ENCODE data around the gene SAV1. TPM values are rescaled to one million over a fixed set of nuclear protein-coding genes. Genes with fewer than 3 reads are reported as not detected.

The SAV1 gene
- total RNA-seq, 2 experiments from 2014 or later, result 10.4 to 17.9 TPM

DNA sequence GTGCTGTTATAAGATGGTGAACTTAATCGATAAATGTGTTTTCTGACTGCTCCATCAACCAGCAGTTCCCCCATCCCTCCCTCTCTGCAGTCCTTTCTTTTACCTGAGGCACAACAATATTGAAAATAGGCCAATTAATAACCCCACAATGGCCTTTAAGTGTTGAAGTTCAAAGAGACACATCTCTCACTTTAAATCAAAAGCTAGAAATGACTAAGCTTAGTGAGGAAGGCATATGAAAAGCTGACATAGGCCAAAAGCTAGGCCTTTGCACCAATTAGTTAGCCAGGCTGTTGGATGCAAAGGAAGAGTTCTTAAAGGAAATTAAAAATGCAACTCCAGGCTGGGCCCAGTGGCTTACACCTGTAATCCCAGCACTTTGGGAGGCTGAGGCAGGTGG, 43.7 kb downstream of the SAV1 start:
- no TSS peak for BruUV-seq (replicated peaks)
- Histone ChIP-seq H3K4me3 (ENCODE audit: low read depth, low read length, poor library complexity, severe bottlenecking) (no peak overlapping the region), H3K9me3 (ENCODE audit: low read length) (no peaks in the 10 kb centered on the region), H3K27ac (ENCODE audit: low read depth, low read length, poor library complexity, severe bottlenecking) (no peak overlapping the region), H2AFZ (ENCODE audit: low read length) (no peak overlapping the region), H3K4me1 (ENCODE audit: insufficient read depth, low read length, poor library complexity, severe bottlenecking) (no peaks in the 10 kb centered on the region), H3K79me2 (ENCODE audit: insufficient read depth, low read depth, low read length) (no peaks in the 10 kb centered on the region), H3K4me2 (ENCODE audit: low read length) (no peak overlapping the region), H3K9me2 (ENCODE audit: insufficient read depth, low read length) (no peaks in the 10 kb centered on the region), H3K36me3 (ENCODE audit: insufficient read depth, low read length) (no peaks in the 10 kb centered on the region), H4K20me1 (ENCODE audit: insufficient read depth, low read length) (no peaks in the 10 kb centered on the region; the same call in 1 of the 2 replicates)
- DNase-seq (ENCODE audit: low spot score), result no peak
- ChIA-PET POLR2A (interaction anchor here (0.7 kb wide), 1 partner anchor 280 kb away, joined by 3 read pairs; no protein-coding TSS in a partner anchor), CTCF (ENCODE audit: unreplicated experiment) (interaction anchor here (0.6 kb wide), 3 partner anchors 233 to 594 kb away, joined by 3 read pairs; no protein-coding TSS in a partner anchor)
- TF ChIP-seq, protein P1, sequence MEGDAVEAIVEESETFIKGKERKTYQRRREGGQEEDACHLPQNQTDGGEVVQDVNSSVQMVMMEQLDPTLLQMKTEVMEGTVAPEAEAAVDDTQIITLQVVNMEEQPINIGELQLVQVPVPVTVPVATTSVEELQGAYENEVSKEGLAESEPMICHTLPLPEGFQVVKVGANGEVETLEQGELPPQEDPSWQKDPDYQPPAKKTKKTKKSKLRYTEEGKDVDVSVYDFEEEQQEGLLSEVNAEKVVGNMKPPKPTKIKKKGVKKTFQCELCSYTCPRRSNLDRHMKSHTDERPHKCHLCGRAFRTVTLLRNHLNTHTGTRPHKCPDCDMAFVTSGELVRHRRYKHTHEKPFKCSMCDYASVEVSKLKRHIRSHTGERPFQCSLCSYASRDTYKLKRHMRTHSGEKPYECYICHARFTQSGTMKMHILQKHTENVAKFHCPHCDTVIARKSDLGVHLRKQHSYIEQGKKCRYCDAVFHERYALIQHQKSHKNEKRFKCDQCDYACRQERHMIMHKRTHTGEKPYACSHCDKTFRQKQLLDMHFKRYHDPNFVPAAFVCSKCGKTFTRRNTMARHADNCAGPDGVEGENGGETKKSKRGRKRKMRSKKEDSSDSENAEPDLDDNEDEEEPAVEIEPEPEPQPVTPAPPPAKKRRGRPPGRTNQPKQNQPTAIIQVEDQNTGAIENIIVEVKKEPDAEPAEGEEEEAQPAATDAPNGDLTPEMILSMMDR (conservative IDR thresholded peaks at IDR 0.05; ENCODE audit: low read length), result no peak
- no peak for TF ChIP-seq EZH2phosphoT487 (IDR thresholded peaks at IDR 0.05; ENCODE audit: borderline replicate concordance, low read depth, low read length)
- intact Hi-C loops (cut with micrococcal nuclease; ENCODE audit: unreplicated experiment), result no loop called here

DNA sequence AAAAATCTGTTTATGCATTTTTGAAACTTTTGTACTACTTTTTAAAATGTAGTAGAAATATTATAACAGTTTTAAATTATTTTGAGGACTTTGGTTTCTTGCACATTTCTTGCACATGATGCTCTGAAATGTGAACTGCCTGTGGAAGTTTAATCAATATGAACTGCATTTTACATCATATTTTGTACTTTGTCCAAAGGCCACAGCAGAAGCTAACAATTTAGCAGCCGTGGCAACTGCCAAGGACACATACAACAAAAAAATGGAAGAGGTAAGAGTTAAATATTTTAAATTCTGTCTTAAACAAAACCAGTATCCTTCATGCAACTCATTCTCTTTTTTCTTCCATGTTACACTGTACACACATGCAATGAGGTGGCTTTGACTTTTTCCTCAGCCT, 45.1 kb downstream of the SAV1 start:
- POLR2A ChIA-PET, result interaction anchor here (0.6 kb wide), 1 partner anchor 205 kb away, joined by 3 read pairs; no protein-coding TSS in a partner anchor
- H3K36me3 ChIP-seq (ENCODE audit: insufficient read depth, low read length), result no peaks in the 10 kb centered on the region
- no peaks in the 10 kb centered on the region for H3K79me2 ChIP-seq (ENCODE audit: insufficient read depth, low read depth, low read length)
- intact Hi-C loops (cut with micrococcal nuclease; ENCODE audit: unreplicated experiment), result no loop called here
- no peaks in the 10 kb centered on the region for H3K4me1 ChIP-seq (ENCODE audit: insufficient read depth, low read length, poor library complexity, severe bottlenecking)
- no peak overlapping the region for H3K4me3 ChIP-seq (ENCODE audit: low read depth, low read length, poor library complexity, severe bottlenecking)
- no peaks in the 10 kb centered on the region; the same call in 1 of the 2 replicates for H4K20me1 ChIP-seq (ENCODE audit: insufficient read depth, low read length)
- no peak overlapping the region for H3K27ac ChIP-seq (ENCODE audit: low read depth, low read length, poor library complexity, severe bottlenecking)
- no peaks in the 10 kb centered on the region for H3K9me2 ChIP-seq (ENCODE audit: insufficient read depth, low read length)
- no peak for TF ChIP-seq EZH2phosphoT487 (IDR thresholded peaks at IDR 0.05; ENCODE audit: borderline replicate concordance, low read depth, low read length)
- TF ChIP-seq, protein P1 (conservative IDR thresholded peaks at IDR 0.05; ENCODE audit: low read length), result no peak
- no peaks in the 10 kb centered on the region for H3K9me3 ChIP-seq (ENCODE audit: low read length)
- H2AFZ ChIP-seq (ENCODE audit: low read length), result no peak overlapping the region
- no TSS peak for BruUV-seq (replicated peaks)
- DNase-seq (ENCODE audit: low spot score), result no peak
- CTCF ChIA-PET (ENCODE audit: unreplicated experiment), result no interaction called here
- no peak overlapping the region for H3K4me2 ChIP-seq (ENCODE audit: low read length)

DNA sequence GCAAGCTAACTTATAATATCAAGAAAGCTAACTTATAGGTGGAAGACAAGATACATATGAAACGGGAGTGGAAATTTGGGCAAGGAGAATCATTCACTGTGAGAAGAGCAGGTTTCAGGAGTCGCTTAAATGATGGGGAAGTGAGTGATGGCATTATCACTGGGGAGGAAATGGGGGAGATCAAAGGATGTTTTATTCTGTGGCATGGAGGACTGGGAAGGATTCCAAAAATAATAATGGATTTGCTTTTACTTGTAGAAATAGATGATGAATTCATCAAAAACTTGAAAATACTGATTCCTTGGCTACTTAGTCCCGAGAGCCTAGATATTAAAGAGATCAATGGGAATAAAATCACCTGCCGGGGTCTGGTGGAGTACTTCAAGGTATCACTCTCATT, 47.8 kb downstream of the SAV1 start:
- DNase-seq (ENCODE audit: low spot score), result no peak
- H3K9me3 ChIP-seq (ENCODE audit: low read length), result no peaks in the 10 kb centered on the region
- H3K4me2 ChIP-seq (ENCODE audit: low read length), result no peak overlapping the region
- no peak overlapping the region for H2AFZ ChIP-seq (ENCODE audit: low read length)
- intact Hi-C loops (cut with micrococcal nuclease; ENCODE audit: unreplicated experiment), result no loop called here
- no peaks in the 10 kb centered on the region for H3K4me1 ChIP-seq (ENCODE audit: insufficient read depth, low read length, poor library complexity, severe bottlenecking)
- no peaks in the 10 kb centered on the region for H3K79me2 ChIP-seq (ENCODE audit: insufficient read depth, low read depth, low read length)
- POLR2A ChIA-PET, result no interaction called here
- no peaks in the 10 kb centered on the region for H3K36me3 ChIP-seq (ENCODE audit: insufficient read depth, low read length)
- BruUV-seq (replicated peaks), result no TSS peak
- H3K27ac ChIP-seq (ENCODE audit: low read depth, low read length, poor library complexity, severe bottlenecking), result no peak overlapping the region
- H3K9me2 ChIP-seq (ENCODE audit: insufficient read depth, low read length), result no peaks in the 10 kb centered on the region
- CTCF ChIA-PET (ENCODE audit: unreplicated experiment), result interaction anchor here (1.1 kb wide), 1 partner anchor 80 kb away, joined by 3 read pairs; no protein-coding TSS in a partner anchor
- TF ChIP-seq, protein P1 (conservative IDR thresholded peaks at IDR 0.05; ENCODE audit: low read length), result no peak
- TF ChIP-seq EZH2phosphoT487 (IDR thresholded peaks at IDR 0.05; ENCODE audit: borderline replicate concordance, low read depth, low read length), result no peak
- H3K4me3 ChIP-seq (ENCODE audit: low read depth, low read length, poor library complexity, severe bottlenecking), result no peak overlapping the region
- no peaks in the 10 kb centered on the region; the same call in 1 of the 2 replicates for H4K20me1 ChIP-seq (ENCODE audit: insufficient read depth, low read length)

Measured in OCI-LY7 (cell line).